Upper lobe of left lung (tissue), 4 donors: ENCODE results near the gene DCAF6.
A peak's percentile ranks its signal among the peaks of the same experiment; 100 is the strongest.

ENCODE experiments used
- CTCF ChIP-seq, 6 experiments: fragments of 450-650 bp in 4 of 6; fragments of 200-600 bp in 2 of 6; sonication (generic) in 2 of 6; IDR thresholded peaks; one replicate each; pipeline ENCODE4 v1.5.1; 2016 to 2019; ENCODE audit warnings: antibody characterized with exemption in 6 of 6
- POLR2AphosphoS5 ChIP-seq, 2 donors: sonication (generic); formaldehyde crosslinking; IDR thresholded peaks; one replicate each; pipeline ENCODE4 v1.5.1; 2017; ENCODE audit warnings: antibody characterized with exemption in 2 of 2

- TF ChIP-seq CTCF (IDR thresholded peaks at IDR 0.05) (no peak), POLR2AphosphoS5 (IDR thresholded peaks at IDR 0.05) (peak in 1 of 2 donors; percentile 16)
Observed at GRCh38 chr1:168081373-168082007, 145.0 kb downstream of the DCAF6 start.
